ENCODE measurements around the gene TXNRD2.

Gene TXNRD2

DNA sequence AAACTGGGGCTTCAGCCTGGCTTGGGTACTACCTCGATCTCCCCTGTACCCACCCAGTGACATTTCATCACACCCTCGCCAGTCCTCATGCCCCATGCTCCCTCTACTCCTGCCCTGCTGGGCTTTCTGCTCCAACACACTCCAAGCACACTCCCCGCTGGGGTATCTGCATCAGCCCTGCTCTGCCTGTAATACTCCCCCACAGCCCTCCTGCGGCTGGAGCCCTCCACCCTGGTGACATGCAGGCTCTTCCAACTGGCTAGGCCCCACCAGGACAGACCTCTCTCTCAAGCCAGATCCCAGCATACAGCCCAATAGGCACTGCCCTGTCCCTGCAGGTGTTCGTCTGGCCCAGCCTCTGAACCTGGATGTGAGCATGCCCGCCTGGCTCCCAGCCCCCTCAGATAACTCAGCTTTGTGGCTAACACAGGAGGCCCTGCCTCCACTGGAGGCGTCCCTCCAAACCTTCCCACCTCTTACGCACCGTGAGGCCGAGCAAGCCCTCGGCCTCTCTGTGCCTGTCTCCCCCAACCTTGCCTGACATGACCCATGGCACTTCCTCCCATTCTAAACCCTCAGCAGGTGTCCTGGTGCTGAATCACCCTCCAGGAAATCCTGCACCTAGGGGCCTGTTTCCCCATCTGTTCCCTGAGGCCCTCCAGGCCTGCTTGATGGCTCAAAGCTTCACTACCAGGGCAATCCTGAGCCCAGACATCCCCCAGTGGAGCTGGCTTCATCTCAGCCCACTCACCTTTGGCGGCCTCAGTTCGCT is 33.5 kb upstream of the TXNRD2 start:
- Histone ChIP-seq H3K27me3 (ENCODE audit: insufficient read depth, low read length) (no peaks in the 10 kb centered on the region), H3K4me1 (ENCODE audit: insufficient read depth, low read length) (peaks cover 17% of the 10 kb centered on the region), H3K4me3 (ENCODE audit: low read length) (no peak overlapping the region), H3K36me3 (ENCODE audit: insufficient read depth, low read length) (peaks cover 77% of the 10 kb centered on the region), H2AFZ (ENCODE audit: low read depth, low read length) (no peak overlapping the region), H3K9me3 (ENCODE audit: low read length) (no peaks in the 10 kb centered on the region)

- H3K4me3 ChIP-seq (ENCODE audit: low read length), result no peak overlapping the region
- no peak overlapping the region for H2AFZ ChIP-seq (ENCODE audit: low read depth, low read length)
- peaks cover 17% of the 10 kb centered on the region for H3K4me1 ChIP-seq (ENCODE audit: insufficient read depth, low read length)
- no peaks in the 10 kb centered on the region for H3K27me3 ChIP-seq (ENCODE audit: insufficient read depth, low read length)
- H3K9me3 ChIP-seq (ENCODE audit: low read length), result no peaks in the 10 kb centered on the region
- peaks cover 73% of the 10 kb centered on the region for H3K36me3 ChIP-seq (ENCODE audit: insufficient read depth, low read length)
Measured at GRCh38 chr22:19974268-19974861, 32.7 kb upstream of the TXNRD2 start.

- no peaks in the 10 kb centered on the region for H3K27me3 ChIP-seq (ENCODE audit: insufficient read depth, low read length)
- H3K36me3 ChIP-seq (ENCODE audit: insufficient read depth, low read length), result peaks cover 70% of the 10 kb centered on the region
Measured at GRCh38 chr22:19973551-19974267, 32.1 kb upstream of the TXNRD2 start.

DNA sequence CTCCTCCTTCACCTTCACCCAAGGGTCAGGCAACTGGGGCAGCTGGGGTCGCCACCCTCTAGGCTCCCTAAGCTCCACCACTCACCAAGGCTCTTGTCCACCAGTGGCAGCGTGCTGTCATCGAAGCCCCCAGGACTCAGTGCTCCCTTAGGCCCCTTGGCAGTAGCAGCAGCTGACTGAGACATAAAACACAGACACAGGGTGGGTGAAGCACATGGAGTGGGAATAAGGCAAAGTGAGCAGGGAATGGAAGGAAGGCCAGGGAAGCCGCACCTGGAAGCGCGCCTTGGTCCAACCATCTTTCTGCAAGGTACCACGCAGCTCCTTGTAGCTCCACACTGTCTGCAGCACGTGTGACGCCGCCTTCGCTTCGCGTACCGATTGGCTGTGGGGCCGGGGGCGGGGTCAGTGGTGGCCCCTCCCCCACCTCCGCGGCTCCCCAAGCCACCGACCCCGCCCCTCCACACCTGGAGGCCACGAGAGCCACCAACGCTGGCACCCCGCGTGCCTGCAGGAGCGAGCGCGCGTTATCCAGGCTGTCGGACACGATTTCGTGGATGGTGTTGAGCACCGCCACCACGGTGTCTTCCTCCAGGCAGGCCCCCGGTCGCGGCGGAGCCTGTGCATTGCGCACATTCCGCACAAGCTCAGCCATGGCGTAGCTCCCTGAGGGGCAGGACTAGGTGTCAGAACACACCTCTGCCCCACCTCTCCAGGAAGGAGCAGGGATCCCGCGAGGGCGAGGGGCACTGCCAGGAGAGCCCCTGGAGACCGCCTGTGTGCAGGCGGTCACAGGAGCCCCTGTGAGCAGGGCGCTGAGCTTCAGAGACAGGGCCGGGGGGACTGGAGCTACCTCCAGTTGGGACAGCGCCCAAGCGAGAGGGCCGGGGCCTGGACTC is 31.3 kb upstream of the TXNRD2 start:
- H3K27me3 ChIP-seq (ENCODE audit: insufficient read depth, low read length), result no peaks in the 10 kb centered on the region
- H3K4me3 ChIP-seq (ENCODE audit: low read length), result no peak overlapping the region
- peaks cover 62% of the 10 kb centered on the region for H3K36me3 ChIP-seq (ENCODE audit: insufficient read depth, low read length)
- H3K4me1 ChIP-seq (ENCODE audit: insufficient read depth, low read length), result peaks cover 27% of the 10 kb centered on the region
- no peak overlapping the region for H2AFZ ChIP-seq (ENCODE audit: low read depth, low read length)
- H3K9me3 ChIP-seq (ENCODE audit: low read length), result no peaks in the 10 kb centered on the region

More at GRCh38 chr22:19973551-19974267, 32.1 kb upstream of the TXNRD2 start:
- Histone ChIP-seq H3K9me3 (ENCODE audit: low read length) (no peaks in the 10 kb centered on the region), H3K4me1 (ENCODE audit: insufficient read depth, low read length) (peaks cover 21% of the 10 kb centered on the region), H3K4me3 (ENCODE audit: low read length) (no peak overlapping the region), H2AFZ (ENCODE audit: low read depth, low read length) (no peak overlapping the region)

- H3K36me3 ChIP-seq (ENCODE audit: insufficient read depth, low read length), result peaks cover 56% of the 10 kb centered on the region
Measured at GRCh38 chr22:19972251-19972650, 30.6 kb upstream of the TXNRD2 start.

DNA sequence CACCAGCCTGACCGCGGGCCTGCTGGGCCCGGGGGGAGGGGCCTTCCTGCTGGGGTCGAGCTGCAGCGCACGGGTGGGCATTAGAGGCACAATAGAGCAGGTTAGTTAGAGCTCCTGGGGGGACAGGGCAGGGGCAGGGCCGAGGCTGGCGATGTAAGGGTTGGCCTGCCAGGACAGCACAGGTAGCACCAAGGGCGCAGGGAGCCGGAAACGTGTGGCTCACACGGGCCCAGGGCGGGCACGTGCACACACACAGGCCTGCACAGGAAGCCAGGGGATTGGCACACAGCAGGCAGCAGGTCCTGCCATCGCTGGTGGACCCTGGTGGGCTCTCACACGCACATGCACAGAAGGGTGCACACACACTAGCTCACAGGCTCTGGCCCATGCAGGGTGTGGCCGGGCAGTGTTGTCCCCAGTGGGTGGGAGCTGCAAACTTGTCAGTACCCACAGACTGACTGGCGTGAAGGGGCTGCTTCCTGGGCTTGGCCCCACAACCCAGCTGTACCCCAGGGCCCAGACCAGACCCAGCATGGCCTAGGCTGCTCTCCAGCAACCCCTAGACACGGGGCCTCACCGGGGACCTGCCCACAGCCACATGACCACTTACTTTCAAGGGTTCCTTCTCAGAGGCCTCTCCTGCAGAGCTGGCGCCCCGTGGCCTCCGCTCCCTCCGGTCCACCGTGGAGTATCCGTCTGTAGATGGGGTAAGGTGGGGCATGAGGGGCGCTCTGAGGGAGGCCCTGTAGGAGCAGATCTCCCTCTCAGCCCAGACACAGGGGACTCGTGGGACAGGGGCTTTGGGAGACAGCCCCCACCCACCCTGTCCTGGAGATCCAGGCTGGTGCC is 29.9 kb upstream of the TXNRD2 start:
- Histone ChIP-seq H3K4me3 (ENCODE audit: low read length) (no peak overlapping the region), H2AFZ (ENCODE audit: low read depth, low read length) (no peak overlapping the region), H3K27me3 (ENCODE audit: insufficient read depth, low read length) (no peaks in the 10 kb centered on the region), H3K36me3 (ENCODE audit: insufficient read depth, low read length) (peaks cover 49% of the 10 kb centered on the region), H3K9me3 (ENCODE audit: low read length) (no peaks in the 10 kb centered on the region), H3K4me1 (ENCODE audit: insufficient read depth, low read length) (peaks cover 41% of the 10 kb centered on the region)

More at GRCh38 chr22:19972251-19972650, 30.6 kb upstream of the TXNRD2 start:
- Histone ChIP-seq H3K4me3 (ENCODE audit: low read length) (no peak overlapping the region), H3K9me3 (ENCODE audit: low read length) (no peaks in the 10 kb centered on the region), H2AFZ (ENCODE audit: low read depth, low read length) (no peak overlapping the region), H3K27me3 (ENCODE audit: insufficient read depth, low read length) (no peaks in the 10 kb centered on the region), H3K4me1 (ENCODE audit: insufficient read depth, low read length) (peaks cover 33% of the 10 kb centered on the region)

DNA sequence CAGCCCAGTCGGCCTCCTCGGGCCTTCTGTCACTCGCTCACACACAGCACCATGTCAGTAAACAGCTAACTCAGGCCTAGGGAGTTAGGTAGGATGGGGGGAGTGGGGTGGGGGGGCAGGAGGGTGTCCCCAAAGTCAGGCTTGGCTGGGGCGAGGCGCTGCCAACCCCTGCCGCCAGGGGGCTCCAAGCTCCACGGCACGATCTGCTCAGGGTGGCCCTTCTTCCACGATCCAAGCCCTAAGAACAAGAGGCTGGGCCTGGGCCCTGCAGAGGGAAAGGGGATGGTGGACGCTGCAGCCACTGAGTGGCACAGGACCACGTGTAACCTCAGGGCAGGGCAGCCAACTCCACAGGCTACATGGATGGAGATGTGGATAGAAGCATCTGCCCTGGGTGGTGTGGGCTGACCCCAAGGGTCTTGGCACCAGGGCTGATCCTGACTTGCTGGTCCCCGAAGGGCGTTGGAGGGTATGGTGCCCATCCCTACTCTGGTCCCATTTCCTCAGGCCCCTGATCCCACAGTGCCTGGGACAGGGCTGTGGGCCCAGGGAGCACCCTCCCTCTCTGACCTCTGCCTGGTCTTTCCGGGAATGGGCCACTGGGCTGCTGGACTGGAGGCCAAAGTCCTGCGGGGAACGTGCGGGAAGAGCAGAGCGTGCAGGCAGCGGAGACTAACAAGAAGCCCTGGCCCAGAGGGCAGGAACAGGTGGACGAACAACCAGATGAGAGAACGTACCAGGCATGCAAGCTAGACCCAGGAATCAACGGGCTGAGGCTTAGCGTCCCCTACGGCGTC is 29.1 kb upstream of the TXNRD2 start:
- Histone ChIP-seq H3K9me3 (ENCODE audit: low read length) (no peaks in the 10 kb centered on the region), H3K36me3 (ENCODE audit: insufficient read depth, low read length) (peaks cover 47% of the 10 kb centered on the region), H3K4me1 (ENCODE audit: insufficient read depth, low read length) (peaks cover 40% of the 10 kb centered on the region), H3K4me3 (ENCODE audit: low read length) (no peak overlapping the region), H3K27me3 (ENCODE audit: insufficient read depth, low read length) (no peaks in the 10 kb centered on the region), H2AFZ (ENCODE audit: low read depth, low read length) (no peak overlapping the region)

DNA sequence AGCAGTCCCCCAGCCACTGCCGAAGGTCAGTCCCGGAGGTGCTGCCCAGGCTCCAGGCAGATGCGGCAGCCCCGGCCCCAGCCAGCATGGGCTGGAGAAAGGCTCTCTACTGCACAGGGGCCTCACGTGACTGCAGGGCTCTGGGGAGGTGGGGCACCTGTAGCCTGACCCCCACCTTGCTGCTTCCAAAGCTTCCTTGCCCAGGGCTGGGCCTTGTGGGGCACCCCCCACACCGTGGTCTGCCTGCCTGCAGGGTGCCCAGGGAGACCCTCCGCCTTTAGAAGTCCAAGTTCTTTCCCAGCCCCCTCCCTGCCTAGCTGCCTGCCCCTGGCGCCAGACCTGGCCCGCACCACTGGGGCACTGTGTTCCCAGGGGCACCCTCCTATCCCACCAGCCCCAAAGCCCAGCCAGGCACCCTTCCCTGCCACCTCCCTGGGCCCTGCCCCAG is 28.4 kb upstream of the TXNRD2 start:
- Histone ChIP-seq H2AFZ (ENCODE audit: low read depth, low read length) (no peak overlapping the region), H3K36me3 (ENCODE audit: insufficient read depth, low read length) (peaks cover 43% of the 10 kb centered on the region), H3K27me3 (ENCODE audit: insufficient read depth, low read length) (no peaks in the 10 kb centered on the region), H3K9me3 (ENCODE audit: low read length) (no peaks in the 10 kb centered on the region), H3K4me3 (ENCODE audit: low read length) (no peak overlapping the region), H3K4me1 (ENCODE audit: insufficient read depth, low read length) (peaks cover 33% of the 10 kb centered on the region)

- H3K4me1 ChIP-seq (ENCODE audit: insufficient read depth, low read length), result peaks cover 27% of the 10 kb centered on the region
- H3K36me3 ChIP-seq (ENCODE audit: insufficient read depth, low read length), result peaks cover 43% of the 10 kb centered on the region
Measured at GRCh38 chr22:19969141-19969928, 27.7 kb upstream of the TXNRD2 start.

DNA sequence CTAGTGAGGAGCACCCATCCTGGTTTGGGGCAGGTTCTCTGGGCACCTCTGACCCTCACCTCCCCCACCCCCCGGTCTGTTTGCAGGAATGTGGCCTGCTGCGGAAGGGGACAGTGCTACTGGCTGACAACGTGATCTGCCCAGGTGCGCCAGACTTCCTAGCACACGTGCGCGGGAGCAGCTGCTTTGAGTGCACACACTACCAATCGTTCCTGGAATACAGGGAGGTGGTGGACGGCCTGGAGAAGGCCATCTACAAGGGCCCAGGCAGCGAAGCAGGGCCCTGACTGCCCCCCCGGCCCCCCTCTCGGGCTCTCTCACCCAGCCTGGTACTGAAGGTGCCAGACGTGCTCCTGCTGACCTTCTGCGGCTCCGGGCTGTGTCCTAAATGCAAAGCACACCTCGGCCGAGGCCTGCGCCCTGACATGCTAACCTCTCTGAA is 26.9 kb upstream of the TXNRD2 start:
- no peak overlapping the region for H3K4me3 ChIP-seq (ENCODE audit: low read length)
- no peak overlapping the region for H2AFZ ChIP-seq (ENCODE audit: low read depth, low read length)
- no peaks in the 10 kb centered on the region for H3K9me3 ChIP-seq (ENCODE audit: low read length)

More at GRCh38 chr22:19969141-19969928, 27.7 kb upstream of the TXNRD2 start:
- H3K4me3 ChIP-seq (ENCODE audit: low read length), result no peak overlapping the region
- H3K27me3 ChIP-seq (ENCODE audit: insufficient read depth, low read length), result no peaks in the 10 kb centered on the region
- no peaks in the 10 kb centered on the region for H3K9me3 ChIP-seq (ENCODE audit: low read length)
- H2AFZ ChIP-seq (ENCODE audit: low read depth, low read length), result no peak overlapping the region

More for the DNA sequence above, 26.9 kb upstream of the TXNRD2 start:
- Histone ChIP-seq H3K4me1 (ENCODE audit: insufficient read depth, low read length) (peaks cover 24% of the 10 kb centered on the region), H3K27me3 (ENCODE audit: insufficient read depth, low read length) (no peaks in the 10 kb centered on the region), H3K36me3 (ENCODE audit: insufficient read depth, low read length) (peaks cover 35% of the 10 kb centered on the region)

Measured in neuron (in vitro differentiated cells).